DOHH2 (cell line): ENCODE data around the gene EGFL8.
"Not testable (repeated sequence)": the region's sequence is repeated elsewhere in the genome, so short reads cannot be mapped to it uniquely, and the experiment has no call there.

Experiments
- H3F3A ChIP-seq: fragments of 200-600 bp; sonication (generic), shearing (Covaris generic); 2 replicates; pipeline ENCODE4 v1.6.0; 2016; ENCODE audit warnings: antibody characterized with exemption, mild to moderate bottlenecking; ENCODE audit not compliant: control insufficient read depth, insufficient read depth
- H3K27ac ChIP-seq: fragments of 200-600 bp; sonication (generic); 2 replicates; pipeline ENCODE4 v1.5.1; 2014; ENCODE audit warnings: low read depth, mild to moderate bottlenecking, low read length, moderate library complexity
- H3K27me3 ChIP-seq: fragments of 200-600 bp; sonication (generic); 2 replicates; pipeline ENCODE4 v1.6.1; 2014; ENCODE audit warnings: mild to moderate bottlenecking, low read length, mixed read lengths; ENCODE audit not compliant: control insufficient read depth
- H3K36me3 ChIP-seq: fragments of 200-600 bp; sonication (generic); 2 replicates; pipeline ENCODE4 v1.6.1; 2014; ENCODE audit warnings: mild to moderate bottlenecking, low read length, moderate library complexity, mixed read lengths; ENCODE audit not compliant: control insufficient read depth
- H3K4me1 ChIP-seq: fragments of 200-600 bp; sonication (generic); 2 replicates; pipeline ENCODE4 v1.6.1; 2014; ENCODE audit warnings: mild to moderate bottlenecking, low read length, mixed read lengths; ENCODE audit not compliant: control insufficient read depth
- H3K4me2 ChIP-seq: fragments of 200-600 bp; sonication (generic); 2 replicates; pipeline ENCODE4 v1.6.0; 2014; ENCODE audit warnings: mild to moderate bottlenecking, low read length, moderate library complexity
- H3K4me3 ChIP-seq: fragments of 200-600 bp; sonication (generic); 2 replicates; pipeline ENCODE4 v1.5.1; 2014; ENCODE audit warnings: mild to moderate bottlenecking, low read length, mixed read lengths
- H3K79me2 ChIP-seq: fragments of 200-600 bp; sonication (generic); 2 replicates; pipeline ENCODE4 v1.6.1; 2014; ENCODE audit warnings: mild to moderate bottlenecking, low read length, mixed read lengths; ENCODE audit not compliant: control insufficient read depth
- H3K9me2 ChIP-seq: fragments of 200-600 bp; sonication (generic); replicated peaks from 2 replicates; pipeline ENCODE4 v1.6.1; 2014; ENCODE audit warnings: mild to moderate bottlenecking, low read length, mixed read lengths; ENCODE audit not compliant: control insufficient read depth
- H3K9me3 ChIP-seq: fragments of 200-600 bp; sonication (generic); 2 replicates; pipeline ENCODE4 v1.6.1; 2014; ENCODE audit warnings: antibody characterized with exemption, low read length, mixed read lengths; ENCODE audit not compliant: control insufficient read depth, insufficient read depth
- H4K20me1 ChIP-seq: fragments of 200-600 bp; sonication (generic); 2 replicates; pipeline ENCODE4 v1.6.0; 2014; ENCODE audit warnings: low read depth, mild to moderate bottlenecking, antibody characterized with exemption, low read length, moderate library complexity; ENCODE audit not compliant: control insufficient read depth, insufficient read depth
- EZH2phosphoT487 ChIP-seq: fragments of 200-600 bp; sonication (generic); IDR thresholded peaks from 2 replicates; pipeline ENCODE4 v1.6.1; 2017; ENCODE audit warnings: borderline replicate concordance, mild to moderate bottlenecking, antibody characterized with exemption, low read length, moderate library complexity, mixed read lengths
- TF ChIP-seq, protein P1 (sequence below): fragments of 200-600 bp; sonication (generic); IDR thresholded peaks from one replicate; pipeline ENCODE4 v1.5.1; 2014; ENCODE audit warnings: antibody characterized with exemption, mild to moderate bottlenecking, low read depth, low read length; ENCODE audit not compliant: poor library complexity, severe bottlenecking

EGFL8 gene

DNA sequence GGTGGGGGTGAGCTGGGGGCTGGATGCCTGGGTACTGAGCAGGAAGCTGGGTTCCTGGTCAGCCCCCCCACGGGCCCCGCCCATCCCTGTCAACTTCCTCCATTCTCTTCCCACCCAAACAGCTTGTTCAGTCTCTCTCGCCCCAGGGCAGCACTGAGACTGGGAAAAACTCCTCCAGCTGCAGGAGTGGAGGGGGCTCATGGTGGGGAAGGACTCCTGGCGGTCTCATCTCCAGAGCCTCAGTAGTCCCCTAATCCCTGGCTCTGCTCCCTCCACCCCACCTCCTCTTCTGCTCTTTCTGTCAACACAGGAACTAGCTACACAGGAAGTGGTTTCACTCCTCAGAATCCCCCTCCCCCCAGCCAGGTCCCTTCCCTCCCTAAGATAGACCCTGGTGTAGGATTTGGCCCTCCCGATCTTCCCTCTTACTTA, 28.2 kb downstream of the EGFL8 start, which contains the start of gene GPSM3:
Gene GPSM3, minus strand, starts transcription at position 36 of the 432 bp plus-strand sequence. CDS start 130 bp downstream, outside the sequence.
- Histone ChIP-seq H3K27ac (peak within 1 kb of the TSS; percentile 90), H3K36me3 (peaks cover 34% of the 10 kb centered on the region), H3K4me2 (peak within 1 kb of the TSS; percentile 100), H3F3A (peaks cover 24% of the 10 kb centered on the region), H3K9me3 (no peaks in the 10 kb centered on the region), H3K4me3 (peak within 1 kb of the TSS; percentile 83), H3K27me3 (no peaks in the 10 kb centered on the region), H3K79me2 (peaks cover 54% of the 10 kb centered on the region), H3K4me1 (peaks cover 75% of the 10 kb centered on the region), H4K20me1 (no peaks in the 10 kb centered on the region), H3K9me2 (no peaks in the 10 kb centered on the region)
- TF ChIP-seq, protein P1, sequence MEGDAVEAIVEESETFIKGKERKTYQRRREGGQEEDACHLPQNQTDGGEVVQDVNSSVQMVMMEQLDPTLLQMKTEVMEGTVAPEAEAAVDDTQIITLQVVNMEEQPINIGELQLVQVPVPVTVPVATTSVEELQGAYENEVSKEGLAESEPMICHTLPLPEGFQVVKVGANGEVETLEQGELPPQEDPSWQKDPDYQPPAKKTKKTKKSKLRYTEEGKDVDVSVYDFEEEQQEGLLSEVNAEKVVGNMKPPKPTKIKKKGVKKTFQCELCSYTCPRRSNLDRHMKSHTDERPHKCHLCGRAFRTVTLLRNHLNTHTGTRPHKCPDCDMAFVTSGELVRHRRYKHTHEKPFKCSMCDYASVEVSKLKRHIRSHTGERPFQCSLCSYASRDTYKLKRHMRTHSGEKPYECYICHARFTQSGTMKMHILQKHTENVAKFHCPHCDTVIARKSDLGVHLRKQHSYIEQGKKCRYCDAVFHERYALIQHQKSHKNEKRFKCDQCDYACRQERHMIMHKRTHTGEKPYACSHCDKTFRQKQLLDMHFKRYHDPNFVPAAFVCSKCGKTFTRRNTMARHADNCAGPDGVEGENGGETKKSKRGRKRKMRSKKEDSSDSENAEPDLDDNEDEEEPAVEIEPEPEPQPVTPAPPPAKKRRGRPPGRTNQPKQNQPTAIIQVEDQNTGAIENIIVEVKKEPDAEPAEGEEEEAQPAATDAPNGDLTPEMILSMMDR = no peak
- TF ChIP-seq EZH2phosphoT487 = no peak

DNA sequence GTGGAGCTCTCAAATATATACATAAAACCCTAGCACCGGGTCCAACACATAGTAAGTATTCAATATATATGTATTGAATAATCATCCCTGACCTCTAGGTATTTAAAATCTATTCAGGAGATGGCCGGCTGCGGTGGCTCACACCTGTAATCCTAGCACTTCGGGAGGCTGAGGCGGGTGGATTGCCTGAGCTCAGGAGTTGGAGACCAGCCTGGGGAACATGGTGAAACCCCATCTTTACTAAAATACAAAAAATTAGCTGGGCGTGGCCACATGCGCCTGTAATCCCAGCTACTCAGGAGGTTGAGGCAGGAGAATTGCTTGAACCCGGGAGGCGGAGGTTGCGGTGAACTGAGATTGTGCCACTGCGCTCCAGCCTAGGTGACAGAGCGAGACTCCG, 28.7 kb downstream of the EGFL8 start:
- H3K9me2 ChIP-seq, H4K20me1 ChIP-seq, H3K9me3 ChIP-seq, H3K27me3 ChIP-seq: not testable (repeated sequence)
- Histone ChIP-seq H3K4me3 (peak overlapping the region; percentile 83), H3K27ac (peak overlapping the region; percentile 90), H3K4me1 (peaks cover 75% of the 10 kb centered on the region), H3K36me3 (peaks cover 29% of the 10 kb centered on the region), H3F3A (peaks cover 28% of the 10 kb centered on the region), H3K4me2 (peak overlapping the region; percentile 100), H3K79me2 (peaks cover 49% of the 10 kb centered on the region)

DNA sequence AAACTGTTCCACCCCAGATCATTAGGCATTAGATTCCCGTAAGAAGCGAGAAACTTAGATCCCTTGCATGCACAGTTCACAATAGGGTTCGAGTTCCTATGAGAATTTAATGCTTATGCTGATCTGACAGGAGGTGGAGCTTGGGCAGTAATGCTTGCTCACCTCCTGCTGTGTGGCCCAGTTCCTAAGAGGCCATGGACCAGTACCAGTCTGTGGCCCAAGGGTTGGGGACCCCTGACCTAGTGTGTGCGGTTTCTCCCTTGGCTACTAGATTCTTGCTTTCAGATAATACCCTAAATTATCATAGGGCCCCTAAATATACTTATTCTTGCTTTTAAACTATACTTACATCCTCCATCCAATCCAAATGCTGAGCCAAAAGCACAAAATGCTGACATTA, 30.0 kb downstream of the EGFL8 start:
- H3F3A ChIP-seq = peaks cover 29% of the 10 kb centered on the region
- H3K27ac ChIP-seq = peak overlapping the region; percentile 80
- no peaks in the 10 kb centered on the region for H3K9me2 ChIP-seq
- H3K36me3 ChIP-seq = peaks cover 17% of the 10 kb centered on the region
- peak overlapping the region; percentile 100 for H3K4me2 ChIP-seq
- peaks cover 37% of the 10 kb centered on the region for H3K79me2 ChIP-seq
- H3K9me3 ChIP-seq = no peaks in the 10 kb centered on the region
- peak overlapping the region; percentile 97 for H3K4me3 ChIP-seq
- no peak for TF ChIP-seq EZH2phosphoT487
- TF ChIP-seq, protein P1 = no peak
- no peaks in the 10 kb centered on the region for H3K27me3 ChIP-seq
- H3K4me1 ChIP-seq = peaks cover 65% of the 10 kb centered on the region
- H4K20me1 ChIP-seq = no peaks in the 10 kb centered on the region

DNA sequence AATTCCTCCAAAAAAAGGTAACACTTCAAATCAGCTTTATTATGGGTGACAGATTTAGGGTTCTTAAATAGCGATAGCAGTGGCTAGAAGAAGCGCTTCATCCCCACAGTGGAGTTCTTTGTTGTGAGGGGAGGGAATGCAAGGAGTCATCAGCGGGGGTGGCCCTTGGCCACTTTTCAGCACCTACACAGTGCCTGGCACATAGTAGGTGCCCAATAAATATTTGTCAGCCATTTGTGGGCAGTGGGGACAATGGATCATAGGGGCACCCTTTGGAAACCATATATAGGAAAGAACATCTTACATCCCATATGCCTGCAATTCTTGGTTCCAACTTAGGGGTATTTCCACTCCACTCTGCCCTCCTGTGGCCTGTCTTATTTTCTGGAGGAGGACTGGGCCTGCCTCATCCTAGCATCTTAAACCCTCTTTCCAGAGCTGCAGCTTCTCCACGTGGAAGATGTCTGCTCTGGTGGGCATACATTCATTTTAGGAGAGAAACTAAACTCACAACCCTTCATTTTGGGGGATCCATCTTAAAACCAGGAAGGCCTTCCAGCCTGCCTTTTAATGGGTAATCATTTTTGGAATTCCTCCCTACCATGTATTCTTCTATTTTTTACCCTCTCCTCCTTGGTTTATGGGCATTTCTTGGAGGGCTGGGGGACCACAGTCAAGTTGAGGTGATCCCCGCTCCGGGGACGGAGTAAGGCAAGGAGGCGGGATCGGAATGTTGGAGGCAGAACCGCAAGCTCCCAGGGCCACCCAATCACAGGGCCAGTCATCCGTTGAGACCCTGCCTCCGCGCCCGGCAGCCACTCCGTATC, 30.6 kb downstream of the EGFL8 start:
- no peaks in the 10 kb centered on the region for H3K9me2 ChIP-seq
- H3K27ac ChIP-seq = peak overlapping the region; percentile 80
- TF ChIP-seq, protein P1 = peak; percentile 74
- no peak for TF ChIP-seq EZH2phosphoT487
- peak overlapping the region; percentile 100 for H3K4me2 ChIP-seq
- no peaks in the 10 kb centered on the region for H3K27me3 ChIP-seq
- H4K20me1 ChIP-seq = no peaks in the 10 kb centered on the region
- H3K79me2 ChIP-seq = peaks cover 32% of the 10 kb centered on the region
- no peaks in the 10 kb centered on the region for H3K9me3 ChIP-seq
- H3F3A ChIP-seq = peaks cover 29% of the 10 kb centered on the region
- H3K4me1 ChIP-seq = peaks cover 65% of the 10 kb centered on the region
- peak overlapping the region; percentile 97 for H3K4me3 ChIP-seq
- H3K36me3 ChIP-seq = peaks cover 17% of the 10 kb centered on the region
